Pulmonary artery endothelial cell (primary cell): Measurements from ENCODE around the gene NT5DC2. TPM values are rescaled to one million over a fixed set of nuclear protein-coding genes. Genes with fewer than 3 reads are reported as not detected.

ENCODE experiments used
- DNase-seq: peaks from one replicate; pipeline ENCODE4 v3.0.0-alpha.2; 2011; ENCODE audit warnings: low read depth, low spot score
- total RNA-seq: library from RNA; depleted of rRNA; stranded (reverse); fragments of >200 nt; gene quantifications from 2 replicates; pipeline ENCODE4 v1.2.3, GENCODE V29; 2014

Gene NT5DC2
- total RNA-seq, 1 donor from 2014 or later: 53.8 TPM

GRCh38 chr3:52525680-52526561, 7.7 kb downstream of the NT5DC2 start:
- DNase-seq: no peak

- DNase-seq: no peak
These were observed 8.6 kb downstream of the NT5DC2 start for GRCh38 chr3:52524752-52525679.

GRCh38 chr3:52524258-52524751, 9.4 kb downstream of the NT5DC2 start:
- DNase-seq: no peak

GRCh38 chr3:52523386-52524257, 10.0 kb downstream of the NT5DC2 start:
- DNase-seq: no peak

GRCh38 chr3:52522651-52523251, 10.9 kb downstream of the NT5DC2 start:
- DNase-seq: no peak

- no peak for DNase-seq
These were observed 11.6 kb downstream of the NT5DC2 start for GRCh38 chr3:52521881-52522650.

- no peak for DNase-seq
These were observed 12.2 kb downstream of the NT5DC2 start for GRCh38 chr3:52521488-52521824.

GRCh38 chr3:52520716-52521487, 12.8 kb downstream of the NT5DC2 start:
- DNase-seq: no peak

GRCh38 chr3:52520141-52520667, 13.5 kb downstream of the NT5DC2 start:
- no peak for DNase-seq

GRCh38 chr3:52519445-52520140, 14.1 kb downstream of the NT5DC2 start:
- no peak for DNase-seq

- no peak for DNase-seq
These were observed 14.8 kb downstream of the NT5DC2 start for GRCh38 chr3:52518723-52519444.

- DNase-seq: no peak
These were observed 15.6 kb downstream of the NT5DC2 start for GRCh38 chr3:52517796-52518722.

- no peak for DNase-seq
These were observed 17.0 kb downstream of the NT5DC2 start for GRCh38 chr3:52516509-52517195.

GRCh38 chr3:52515192-52515591, 18.5 kb downstream of the NT5DC2 start:
- DNase-seq: no peak

GRCh38 chr3:52514576-52514975, 19.1 kb downstream of the NT5DC2 start:
- no peak for DNase-seq

- DNase-seq: no peak
These were observed 20.4 kb downstream of the NT5DC2 start for GRCh38 chr3:52513281-52513680.
